Germinal center (tissue), 1 donor: ENCODE measurements around the gene MRPL46.
"Not testable (repeated sequence)": the region's sequence is repeated elsewhere in the genome, so short reads cannot be mapped to it uniquely, and the experiment has no call there.

Experiments used
- DNase-seq: peaks from one replicate; pipeline ENCODE4 v3.0.0; 2012; ENCODE audit warnings: mixed read lengths, low spot score

MRPL46 gene

DNA sequence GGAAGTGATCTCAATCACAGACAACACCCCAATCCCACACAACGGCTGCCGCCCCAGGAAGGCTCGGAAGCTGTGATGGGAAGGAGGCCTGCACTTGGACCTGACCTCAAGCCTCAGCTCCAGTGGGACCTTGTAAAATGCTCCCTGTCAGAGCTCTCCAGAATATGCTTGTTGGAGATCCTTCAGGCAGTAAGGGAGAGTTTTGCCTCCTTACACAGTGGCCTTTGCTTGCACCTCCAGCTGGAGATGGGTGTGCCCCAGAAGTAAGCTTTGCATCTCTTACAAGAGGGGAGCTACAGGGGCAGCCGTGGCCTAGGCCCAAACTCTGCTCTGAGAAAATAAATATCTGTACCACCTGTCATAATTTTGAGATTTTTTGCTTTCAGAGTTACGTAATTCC, 10.7 kb upstream of the MRPL46 start:
- no peak for DNase-seq

DNA sequence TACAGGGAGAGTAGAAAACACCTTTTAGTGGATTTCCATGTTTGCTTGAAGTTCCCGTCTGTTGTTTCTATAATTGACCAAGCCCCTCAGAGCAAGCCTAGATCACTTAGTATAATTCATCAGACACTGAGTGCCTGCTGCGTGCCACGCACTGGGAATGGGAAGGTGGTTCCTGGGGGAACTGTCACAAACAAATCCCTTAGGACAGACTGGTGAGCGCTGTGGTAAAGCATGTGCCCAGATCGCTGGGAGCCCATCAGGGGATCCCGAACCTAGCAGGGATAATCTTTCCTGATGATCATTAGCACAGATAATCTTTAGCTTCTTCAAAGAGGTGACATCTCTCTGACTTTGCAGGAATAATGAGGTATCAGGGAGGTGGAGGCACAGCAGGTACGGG, 9.9 kb upstream of the MRPL46 start:
- DNase-seq = no peak

DNA sequence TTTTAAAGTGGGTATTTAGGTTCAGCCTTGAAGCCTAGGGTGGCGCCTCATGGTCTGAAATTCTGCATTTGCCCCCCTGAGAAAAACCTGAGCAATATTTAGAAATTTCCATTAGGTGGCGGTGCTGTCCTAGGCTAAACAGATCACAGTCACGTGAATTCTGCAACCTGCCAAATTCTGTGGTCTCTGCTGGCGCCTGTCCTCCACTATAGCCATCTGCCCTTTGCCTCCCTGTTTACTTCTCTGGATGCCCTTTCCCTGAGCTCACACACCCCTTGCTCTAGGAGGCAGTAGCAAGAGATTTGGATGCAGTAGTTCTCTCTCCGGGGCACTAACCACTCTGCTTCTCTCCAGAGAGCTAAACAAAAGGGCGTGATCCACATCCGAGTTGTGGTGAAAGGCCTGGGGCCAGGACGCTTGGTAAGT, 9.5 kb upstream of the MRPL46 start:
- DNase-seq = peak; percentile 63

DNA sequence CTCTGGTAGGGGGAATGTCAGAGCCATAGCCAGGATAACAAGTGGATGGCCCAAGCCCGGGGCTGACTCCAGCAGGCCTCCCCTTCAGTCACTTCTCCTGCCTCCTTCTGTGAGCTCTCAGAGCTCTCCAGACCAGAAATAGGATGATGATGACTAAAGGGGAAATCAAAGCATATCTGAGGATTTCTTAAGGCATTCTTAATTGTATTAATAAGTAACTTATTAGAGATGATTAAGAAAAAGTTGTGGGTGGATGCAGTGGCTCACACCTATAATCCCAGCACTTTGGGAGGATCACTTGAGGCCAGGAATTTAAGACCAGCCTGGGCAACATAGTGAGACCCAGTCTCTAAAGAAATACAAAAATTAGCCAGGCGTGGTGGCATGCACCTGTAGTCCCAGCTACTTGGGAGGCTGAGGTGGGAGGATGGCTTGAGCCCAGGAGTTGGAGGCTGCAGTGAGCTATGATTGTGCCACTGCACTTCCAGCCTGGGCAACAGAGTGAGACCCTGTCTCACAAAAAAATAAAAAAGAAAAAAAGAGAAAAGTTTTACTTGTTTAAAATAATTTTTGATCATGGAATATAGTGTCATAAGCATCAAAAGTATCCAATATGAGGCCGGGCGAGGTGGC, 6.6 kb upstream of the MRPL46 start:
- not testable (repeated sequence) for DNase-seq

DNA sequence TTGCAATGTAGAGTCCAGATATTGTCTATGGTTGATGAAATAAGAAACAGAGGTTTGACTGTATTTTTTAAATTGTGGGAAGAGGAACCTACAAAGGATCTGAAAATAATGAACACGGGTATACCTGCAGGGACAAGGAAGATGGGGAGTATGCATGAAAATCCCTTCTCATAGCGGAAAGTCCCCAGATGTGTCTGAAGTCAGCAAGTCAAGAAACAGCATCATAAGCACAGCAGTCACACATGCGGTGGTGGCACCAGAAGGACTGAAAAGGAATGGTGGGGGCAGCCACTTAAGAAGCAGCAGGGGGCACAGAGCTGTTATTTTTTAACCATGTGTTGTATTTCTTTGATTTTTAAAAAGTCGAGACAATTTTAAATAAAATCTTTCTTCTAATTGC, 5.0 kb upstream of the MRPL46 start:
- DNase-seq = no peak

DNA sequence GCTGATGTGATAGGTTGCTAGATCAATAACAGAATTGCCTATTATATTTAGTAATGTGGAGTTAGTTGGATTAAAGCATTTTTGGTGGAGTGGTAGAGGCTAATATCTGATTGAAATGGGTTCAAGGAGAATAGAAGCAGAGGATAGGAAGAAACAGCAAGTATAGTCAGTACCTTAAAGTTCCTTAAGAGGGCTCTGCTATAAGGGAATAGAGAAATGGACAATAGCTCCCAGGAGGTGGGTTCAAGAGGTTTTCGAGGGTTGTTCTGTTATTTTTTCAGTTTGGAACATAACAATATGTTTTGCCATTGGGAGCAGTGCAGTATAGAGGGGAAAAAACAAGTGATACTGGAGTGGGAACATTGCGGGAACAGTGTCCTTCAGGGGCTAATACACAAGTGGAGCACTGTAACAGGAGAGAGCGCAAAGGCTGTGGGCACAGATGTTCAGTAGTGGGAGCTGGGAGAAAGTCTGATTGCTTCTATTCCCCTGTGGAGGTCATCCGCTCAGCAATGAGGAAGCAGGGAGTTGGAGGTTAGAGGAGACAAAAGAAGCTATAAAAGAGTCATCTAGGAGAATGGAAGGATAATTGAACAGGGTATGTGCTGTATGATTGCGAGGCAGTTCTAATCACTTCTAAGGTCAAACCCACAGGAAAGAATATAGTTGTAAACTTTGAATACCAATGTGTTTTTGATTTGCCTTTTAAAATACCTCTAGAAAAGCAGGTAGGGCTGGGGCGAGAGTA, 3.6 kb upstream of the MRPL46 start:
- no peak for DNase-seq

DNA sequence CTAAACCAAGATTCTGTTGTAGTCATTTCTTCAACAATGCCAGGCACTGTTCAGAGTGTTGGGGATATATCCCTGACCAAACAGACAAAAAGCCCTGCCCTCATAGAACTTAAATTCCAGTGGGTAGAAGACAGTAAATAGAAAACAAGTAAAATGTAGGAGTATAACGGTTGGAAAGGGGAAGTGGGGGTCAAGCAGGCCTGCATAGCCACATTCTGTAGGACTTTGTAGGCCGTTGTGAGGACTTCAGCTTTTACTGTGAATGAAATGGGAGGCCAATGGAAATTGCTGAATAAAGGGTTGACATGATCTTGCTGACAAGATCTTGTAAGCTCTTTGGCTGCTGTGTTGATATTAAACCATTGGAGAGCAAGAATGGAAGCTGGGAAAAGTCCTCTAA, 2.1 kb upstream of the MRPL46 start:
- no peak for DNase-seq

DNA sequence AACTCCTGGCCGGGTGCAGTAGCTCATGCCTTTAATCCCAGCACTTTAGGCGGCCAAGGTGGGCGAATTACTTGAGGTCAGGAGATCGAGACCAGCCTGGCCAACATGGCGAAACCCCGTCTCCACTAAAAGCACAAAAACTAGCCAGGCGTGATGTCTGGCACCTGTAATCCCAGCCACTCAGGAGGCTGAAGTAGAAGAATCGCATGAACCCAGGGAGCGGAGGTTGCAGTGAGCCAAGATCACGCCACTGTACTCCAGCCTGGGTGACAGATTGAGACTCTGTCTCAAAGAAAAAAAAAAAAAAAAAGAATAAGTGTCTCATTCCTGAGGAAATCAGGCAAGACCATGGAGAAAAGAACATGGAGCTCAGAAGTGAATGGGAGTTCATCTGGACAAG, 1.5 kb upstream of the MRPL46 start:
- not testable (repeated sequence) for DNase-seq

DNA sequence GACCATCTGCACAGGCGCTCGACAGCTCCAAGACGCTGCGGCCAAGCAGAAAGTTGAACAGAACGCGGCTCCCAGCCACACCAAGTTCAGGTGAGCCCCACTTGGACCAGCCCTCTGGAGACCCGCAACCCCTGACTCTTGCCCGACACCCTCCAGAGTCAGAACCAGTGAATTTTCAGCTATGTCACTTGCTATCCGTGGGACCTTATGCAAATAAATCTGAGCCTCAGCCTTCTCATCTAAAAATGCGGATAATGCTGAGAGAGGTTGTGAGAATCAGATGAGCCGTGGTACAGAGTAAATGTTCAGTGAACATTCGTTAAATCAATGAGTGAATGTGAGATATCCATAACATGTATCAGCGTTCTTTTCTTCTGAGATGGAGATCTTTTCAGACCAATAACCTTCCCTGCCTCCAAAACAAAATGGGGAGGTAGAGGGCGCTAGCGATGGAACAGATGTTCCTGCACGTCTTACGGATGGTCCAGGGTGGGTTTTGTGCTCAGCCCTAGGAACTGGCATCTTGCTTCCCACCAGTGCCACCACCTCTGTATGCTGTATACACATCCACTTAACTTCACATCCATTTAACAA, 844 bp upstream of the MRPL46 start:
- peak; percentile 15 for DNase-seq

DNA sequence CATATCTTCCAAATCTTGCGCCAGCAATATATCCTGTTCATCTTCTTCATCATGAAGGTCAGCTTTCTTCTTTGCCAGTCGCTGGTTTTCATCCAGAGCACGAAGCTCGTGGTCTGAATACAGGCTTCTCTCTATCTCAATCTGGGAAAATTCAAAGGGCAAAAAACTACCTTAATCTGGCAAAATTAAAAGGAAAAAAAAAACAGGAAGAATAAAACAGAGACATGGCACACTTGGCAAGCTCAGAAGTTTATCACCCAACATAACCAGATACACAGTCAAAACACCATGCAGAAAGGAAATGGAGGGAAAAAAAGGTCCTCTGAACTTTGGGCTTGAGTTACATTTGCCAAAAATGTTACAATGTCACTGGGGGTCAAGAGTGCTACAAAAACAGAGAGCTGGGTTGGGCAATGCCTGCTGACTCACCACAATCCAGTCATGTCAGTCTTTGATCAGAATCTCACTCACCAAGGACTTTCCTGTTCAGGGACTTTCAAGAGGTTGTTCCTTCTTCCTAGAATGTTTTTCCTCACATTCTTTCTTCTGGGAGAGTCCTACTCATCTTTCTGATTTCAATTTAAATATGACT, 1.5 kb downstream of the MRPL46 start:
- no peak for DNase-seq

DNA sequence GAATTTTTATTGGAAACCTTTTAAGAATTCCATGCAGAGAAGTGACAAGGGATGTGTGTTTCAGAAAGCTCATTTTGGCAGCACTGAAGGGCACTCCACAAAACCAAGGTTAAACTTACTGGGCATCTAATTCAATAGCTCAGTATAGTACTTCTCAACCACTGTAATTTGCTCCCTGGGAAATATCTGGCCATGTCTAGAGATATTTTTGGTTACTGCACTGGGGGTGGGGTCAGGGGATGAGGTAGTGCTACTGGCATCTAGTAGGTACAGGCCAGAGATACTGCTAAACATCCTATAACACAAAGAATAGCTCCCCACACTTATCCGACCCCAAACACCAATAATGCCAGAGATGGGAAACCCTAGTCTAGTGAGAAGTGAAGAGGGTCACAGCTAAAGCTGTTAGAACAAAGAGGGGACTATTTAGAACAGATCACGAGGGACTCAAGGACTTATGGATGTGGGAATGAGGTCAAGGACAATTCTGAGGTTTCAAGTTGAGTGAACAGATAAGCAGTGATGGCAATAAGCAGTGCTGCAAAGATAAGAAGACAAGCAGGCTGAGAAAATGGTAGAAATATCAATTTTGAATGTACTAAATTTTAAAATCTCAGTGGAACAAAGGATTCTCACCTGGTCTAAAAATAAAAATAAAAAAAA, 3.2 kb downstream of the MRPL46 start:
- DNase-seq = no peak

DNA sequence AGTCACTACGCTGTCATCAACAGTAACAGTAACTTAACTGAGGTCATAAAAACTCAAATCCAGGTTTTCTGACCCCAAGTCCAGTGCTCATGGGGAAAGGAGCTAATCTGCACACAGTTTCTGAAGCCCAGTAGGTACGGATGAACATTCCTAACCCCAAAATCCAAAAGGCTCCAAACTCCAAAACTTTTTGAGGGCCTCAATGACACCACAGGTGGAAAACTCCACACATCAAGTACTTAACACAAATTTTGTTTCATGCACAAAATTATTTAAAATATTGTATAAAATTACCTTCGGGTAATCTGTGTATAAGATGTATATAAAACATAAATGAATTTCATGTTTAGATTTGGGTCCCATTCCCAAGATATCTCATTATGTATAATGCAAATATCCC, 10.5 kb downstream of the MRPL46 start:
- no peak for DNase-seq

DNA sequence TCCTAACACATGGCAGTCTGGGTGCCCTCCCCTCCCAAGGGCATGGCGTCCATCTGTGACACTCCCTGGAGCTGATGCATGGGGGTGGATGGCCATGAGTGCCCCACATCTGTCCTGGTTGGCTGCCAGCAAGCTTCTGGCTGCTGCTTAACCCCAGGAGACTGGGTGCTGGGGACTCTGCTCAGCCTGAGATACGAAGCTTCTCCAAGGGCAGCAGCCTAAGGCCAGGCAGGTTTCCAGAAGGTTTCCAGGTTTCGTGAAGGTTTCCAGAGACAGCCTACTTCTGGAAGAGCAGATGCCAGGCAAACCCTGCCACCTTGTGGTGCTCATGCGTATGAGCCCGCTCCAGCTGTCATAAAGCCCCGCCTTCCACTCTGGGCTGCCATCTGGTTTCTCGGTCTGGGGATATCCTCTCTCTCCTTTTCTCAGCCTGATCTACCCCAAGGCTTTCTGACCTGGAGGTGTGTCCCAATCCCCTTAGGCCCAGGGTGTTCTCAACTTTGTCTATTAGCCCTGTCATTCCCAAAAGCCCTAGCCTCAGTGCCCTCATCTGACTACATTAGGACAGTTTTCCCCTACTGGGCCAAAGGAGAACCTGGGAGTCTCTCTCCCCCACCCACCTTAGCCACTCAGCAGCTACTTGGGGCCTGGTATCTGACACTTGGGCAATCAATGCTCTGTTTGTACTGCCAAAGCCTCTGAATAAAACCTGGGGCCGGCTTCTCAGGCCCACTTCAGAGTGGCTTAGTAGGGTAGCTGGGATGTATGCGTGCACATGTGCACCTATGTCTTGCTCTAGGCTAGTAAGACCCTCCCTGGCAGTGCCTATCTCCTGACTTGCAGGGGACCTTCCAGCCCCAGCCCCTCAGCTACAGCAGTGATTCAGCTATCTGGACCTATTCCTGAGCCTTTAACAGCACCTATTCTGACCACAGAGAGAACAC, 12.0 kb downstream of the MRPL46 start:
- peak; percentile 67 for DNase-seq

DNA sequence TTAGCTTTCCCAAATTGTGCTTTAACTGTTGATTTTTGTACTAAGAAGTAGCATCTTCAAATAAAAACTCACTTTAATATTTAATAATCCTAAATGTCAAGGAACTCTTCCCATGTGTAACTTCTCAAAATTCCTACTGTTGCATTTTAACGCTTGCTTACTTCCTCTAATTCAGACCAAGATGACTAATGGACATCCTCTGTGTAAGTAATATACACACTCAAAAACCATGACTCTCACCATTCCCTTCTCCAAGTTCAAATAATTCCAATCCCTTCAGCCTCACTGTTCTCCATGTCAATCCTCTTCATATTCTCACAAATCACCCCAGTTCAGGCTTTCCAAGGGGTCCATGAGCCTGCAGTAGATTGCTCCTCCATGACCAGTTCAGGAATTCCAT, 13.0 kb downstream of the MRPL46 start:
- no peak for DNase-seq

DNA sequence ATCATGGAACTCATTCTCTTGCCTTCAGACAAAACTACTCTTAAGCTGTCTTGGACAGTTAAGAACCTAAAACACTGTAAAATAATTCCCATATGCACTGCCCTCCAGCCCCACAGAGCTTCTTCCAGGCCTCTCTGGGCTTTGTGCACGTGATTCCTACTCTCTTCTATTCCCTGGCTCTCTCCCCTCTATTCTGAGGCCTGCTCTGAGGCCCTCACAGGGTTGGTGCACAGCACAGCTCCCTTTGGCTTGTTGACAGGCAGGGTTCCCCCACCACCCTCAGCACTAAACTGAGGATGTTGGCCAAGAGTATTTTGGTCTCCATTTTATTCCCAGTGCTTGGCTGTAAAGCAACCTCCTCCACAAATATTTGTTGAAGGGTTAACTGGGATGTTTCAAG, 13.5 kb downstream of the MRPL46 start:
- DNase-seq = no peak

DNA sequence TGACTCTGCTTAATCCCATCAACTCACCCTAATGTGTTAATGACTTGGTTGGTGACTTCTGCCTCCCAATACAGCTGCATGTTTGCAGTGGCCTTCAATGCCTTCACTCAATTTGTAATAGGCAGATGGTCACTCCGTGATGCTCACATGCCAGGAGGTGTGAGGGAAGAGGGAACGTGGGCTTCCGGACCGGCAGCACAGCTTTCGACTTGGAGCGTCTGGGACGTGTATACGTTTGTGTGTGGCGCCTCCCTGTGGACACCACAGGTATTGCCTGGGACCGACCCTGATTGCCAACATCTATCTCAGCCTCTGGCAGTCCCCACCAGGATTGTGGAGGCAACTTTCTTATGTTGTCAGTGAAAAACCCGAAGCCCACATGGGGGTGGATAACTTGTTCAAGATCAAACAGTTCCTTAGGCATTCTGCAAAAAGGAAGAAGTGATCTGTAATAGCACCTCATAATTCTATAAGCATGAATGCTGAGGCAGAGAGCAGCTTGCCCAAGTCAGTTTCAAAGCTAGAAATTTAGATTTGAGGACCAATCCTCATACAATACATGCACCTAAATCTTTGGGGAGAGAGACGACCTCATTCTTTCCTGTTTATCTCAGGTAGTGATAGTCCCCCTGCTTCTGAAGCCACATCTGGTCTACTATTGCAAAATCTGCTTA, 16.9 kb downstream of the MRPL46 start:
- DNase-seq = peak; percentile 78

DNA sequence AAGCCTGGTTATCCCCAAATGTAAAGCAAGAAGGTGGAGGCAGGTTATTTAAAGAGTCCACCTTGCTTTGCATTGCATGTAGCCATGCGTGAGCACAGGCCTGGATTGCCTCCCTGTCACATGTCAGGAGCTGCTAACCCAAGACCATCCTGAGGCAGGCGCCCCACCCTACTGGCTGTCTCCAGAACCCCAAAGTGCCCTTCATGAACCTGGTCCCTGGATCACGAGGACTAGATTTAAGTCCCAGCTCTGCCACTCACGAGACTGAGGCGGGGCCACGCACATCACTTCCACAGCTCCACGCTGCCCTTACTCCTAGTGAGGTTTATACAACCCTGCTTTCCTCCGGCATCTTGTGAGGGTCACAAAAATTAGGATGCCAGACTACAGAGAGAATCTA, 17.6 kb downstream of the MRPL46 start:
- no peak for DNase-seq

DNA sequence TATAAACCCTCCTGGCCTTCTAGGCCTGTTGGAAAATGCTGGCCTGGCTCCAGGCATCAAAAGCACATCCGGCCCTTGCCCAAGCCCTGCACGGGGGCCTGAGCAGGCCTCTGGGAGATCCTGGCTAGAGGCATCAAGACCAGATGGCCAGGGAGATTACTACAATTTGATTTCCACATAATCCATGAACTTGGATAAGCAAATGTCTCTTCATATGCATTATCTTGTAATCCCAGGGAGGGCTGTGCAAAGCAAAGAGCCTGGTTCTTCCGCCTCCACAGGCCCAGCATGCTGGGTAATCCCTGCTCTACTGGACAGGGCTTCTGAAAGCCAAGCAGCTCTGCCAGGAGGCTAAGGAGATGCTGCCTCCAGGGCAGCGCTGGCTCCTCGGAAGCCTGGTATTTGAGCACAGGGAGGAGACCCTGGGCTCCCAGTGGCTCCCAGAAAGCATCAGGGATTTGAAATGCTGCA, 18.2 kb downstream of the MRPL46 start:
- DNase-seq = no peak

DNA sequence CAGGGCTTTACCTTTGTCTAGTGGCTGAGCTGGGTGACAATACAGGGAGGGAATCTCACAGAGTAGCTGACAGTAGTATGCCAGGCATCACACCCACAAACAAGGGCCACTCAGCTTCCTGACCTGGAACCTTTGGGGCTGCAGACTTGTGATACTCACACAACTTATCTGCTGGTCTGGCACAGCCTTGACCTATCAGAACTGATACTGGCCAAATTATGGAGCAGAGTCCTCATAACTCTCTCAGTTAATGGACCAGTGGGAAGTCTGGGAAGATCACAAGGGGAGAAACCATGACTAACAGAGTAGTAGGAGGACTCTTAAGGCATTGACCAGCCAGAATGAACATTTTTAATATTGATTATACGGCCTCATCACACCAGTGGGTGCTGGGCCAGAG, 19.4 kb downstream of the MRPL46 start:
- DNase-seq = no peak

DNA sequence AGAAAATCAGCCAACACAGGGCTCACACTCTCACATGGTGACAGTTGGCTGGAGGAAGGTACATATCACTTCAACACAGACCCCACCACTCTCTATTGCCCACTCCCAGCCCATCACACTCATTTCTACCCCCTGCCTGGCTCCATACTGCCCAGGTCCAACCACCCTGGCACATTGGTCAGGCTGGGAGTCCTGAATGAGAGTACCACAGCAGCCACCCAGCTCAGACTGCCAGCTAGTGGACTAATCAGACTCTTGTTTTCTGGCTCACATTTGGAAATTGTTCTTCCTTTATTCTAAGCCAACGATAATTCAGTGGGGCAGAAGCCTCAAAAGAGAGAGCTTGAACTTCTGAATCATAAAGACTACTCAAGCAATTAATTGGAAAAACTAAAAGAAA, 20.0 kb downstream of the MRPL46 start:
- no peak for DNase-seq
